GM23338 (cell line): ENCODE data around the gene NINJ1. TPM values are rescaled to one million over a fixed set of nuclear protein-coding genes. Genes with fewer than 3 reads are reported as not detected.

Experiments used
- polyA plus RNA-seq: library from polyadenylated mRNA; unstranded; fragments of >200 nt; fragmentation: Nextera tagmentation; extraction: Ambion mirVana; gene quantifications from 2 replicates; pipeline ENCODE4 v1.2.1, GENCODE V29; 2016
- total RNA-seq: library from RNA; depleted of rRNA; stranded (reverse); fragments of >200 nt; shearing (Covaris generic); gene quantifications from 2 replicates; pipeline ENCODE4 v1.2.3, GENCODE V29; 2014; rRNA removed

The NINJ1 gene
- total and polyA plus RNA-seq, 2 experiments from 2014 or later, result 36.3 to 39.7 TPM

Other genes starting within 250 kb of the NINJ1 start
- 1.7 and 2.0 TPM in 2 replicates for gene FGD3, start 186.7 kb downstream of the NINJ1 start, total RNA-seq
- gene FGD3, start 186.7 kb downstream of the NINJ1 start, polyA plus RNA-seq, result 0.57 and 0.95 TPM in 2 replicates
- gene SUSD3, start 75.5 kb downstream of the NINJ1 start, total RNA-seq, result 13.5 and 20.1 TPM in 2 replicates
- gene SUSD3, start 75.5 kb downstream of the NINJ1 start, polyA plus RNA-seq, result 6.9 and 8.3 TPM in 2 replicates
- gene CARD19, start 38.0 kb downstream of the NINJ1 start, total RNA-seq, result 24.7 and 36.8 TPM in 2 replicates
- gene CARD19, start 38.0 kb downstream of the NINJ1 start, polyA plus RNA-seq, result 48.3 and 48.9 TPM in 2 replicates
- 93.4 and 102 TPM in 2 replicates for gene WNK2, start 49.9 kb upstream of the NINJ1 start, total RNA-seq
- gene WNK2, start 49.9 kb upstream of the NINJ1 start, polyA plus RNA-seq, result 56.4 and 61.7 TPM in 2 replicates